ENCODE results near the gene PDE2A.

Gene PDE2A

DNA sequence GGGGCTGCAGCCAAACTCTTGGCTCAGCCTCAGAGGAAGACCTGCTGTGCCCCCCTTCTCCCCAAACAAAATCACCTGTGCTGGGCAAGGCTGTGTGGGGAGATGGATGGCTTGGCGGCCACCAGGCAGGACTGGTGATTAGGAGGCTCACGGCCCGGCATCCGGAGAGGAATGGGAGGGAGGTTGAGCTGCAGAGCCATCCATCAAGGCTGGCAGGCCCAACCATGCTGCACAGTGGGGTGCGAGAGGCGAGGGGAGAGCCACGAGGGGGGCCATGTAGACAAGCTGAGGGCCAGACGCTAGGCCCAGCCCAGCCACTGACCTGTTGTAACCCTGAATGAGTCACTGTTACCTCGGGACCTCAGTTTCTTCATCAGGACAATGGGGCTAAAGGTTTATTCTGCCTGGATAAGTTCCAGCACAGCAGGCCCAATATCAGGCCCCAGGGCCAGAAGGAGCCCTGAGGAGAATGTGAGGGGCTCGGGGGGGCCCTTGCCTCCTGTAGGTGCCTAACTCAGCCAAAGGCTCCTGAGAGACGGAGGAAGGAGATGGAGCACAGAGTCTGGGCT, 18.2 kb downstream of the PDE2A start:
- DNase-seq (ENCODE audit: low spot score) = no peak

GRCh38 chr11:72655014-72655413, 19.2 kb downstream of the PDE2A start:
- DNase-seq (ENCODE audit: low spot score) = no peak

- no peak for DNase-seq (ENCODE audit: low spot score)
Measured at GRCh38 chr11:72653649-72654048, 20.6 kb downstream of the PDE2A start.

GRCh38 chr11:72652873-72653630, 21.2 kb downstream of the PDE2A start:
- DNase-seq (ENCODE audit: low spot score) = no peak

GRCh38 chr11:72652133-72652532, 22.1 kb downstream of the PDE2A start:
- no peak for DNase-seq (ENCODE audit: low spot score)

GRCh38 chr11:72649215-72649976, 24.8 kb downstream of the PDE2A start:
- no peak for DNase-seq (ENCODE audit: low spot score)

DNA sequence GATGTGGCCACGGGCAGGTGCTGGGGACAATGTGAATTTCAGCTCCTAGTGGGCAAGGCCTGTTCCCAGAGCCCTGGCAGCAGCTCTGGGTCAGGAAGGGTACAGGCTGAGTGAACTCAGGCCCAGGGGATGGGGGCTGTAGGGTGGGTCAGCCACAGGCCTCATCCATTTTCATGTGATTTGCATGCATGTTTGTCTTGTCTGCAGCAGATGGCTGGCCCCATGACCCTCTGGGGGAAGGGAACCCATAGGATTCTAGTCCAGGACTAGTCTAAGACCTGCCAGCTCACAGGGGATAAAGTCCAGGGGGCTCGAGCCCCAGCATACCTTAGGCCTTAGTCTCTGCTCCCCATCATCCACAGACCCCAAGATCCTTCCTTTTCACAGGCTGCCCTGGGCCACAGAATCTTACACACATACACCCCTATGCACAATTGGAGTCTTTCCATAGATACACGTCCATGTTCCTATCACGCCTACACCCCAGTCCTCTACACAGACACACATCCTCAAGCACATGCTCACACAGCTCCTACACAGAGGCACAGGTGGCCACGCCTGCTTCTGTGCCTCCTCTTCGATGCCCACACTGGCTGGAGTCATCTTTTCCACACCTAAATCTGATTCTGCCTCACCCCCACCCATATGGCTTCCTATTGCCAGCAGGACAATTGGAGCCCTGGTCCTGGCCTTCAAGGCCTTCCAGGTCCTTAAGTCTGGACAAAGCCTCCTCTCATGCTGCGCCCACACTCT, 25.7 kb downstream of the PDE2A start:
- no peak for DNase-seq (ENCODE audit: low spot score)

DNA sequence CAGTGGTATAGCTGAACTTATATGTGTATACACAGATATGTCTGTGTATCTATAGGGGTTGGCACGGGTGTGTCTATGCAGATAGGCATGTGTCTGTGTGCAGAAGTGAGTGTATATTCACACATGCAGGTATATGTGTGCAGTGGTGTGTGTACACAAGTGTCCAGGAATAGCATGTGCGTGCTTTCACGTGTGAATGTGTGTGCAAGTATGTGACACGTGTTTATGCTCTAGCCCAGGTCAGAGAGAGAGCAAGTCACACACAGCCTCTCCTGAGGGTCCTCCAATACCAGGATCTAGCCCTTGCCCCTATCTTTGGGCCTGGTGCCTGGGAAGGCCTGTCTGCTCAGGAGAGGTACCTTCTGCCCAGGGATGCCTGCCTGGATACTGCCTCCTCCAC, 26.3 kb downstream of the PDE2A start:
- DNase-seq (ENCODE audit: low spot score) = no peak

- no peak for DNase-seq (ENCODE audit: low spot score)
Measured at GRCh38 chr11:72646472-72646871, 27.8 kb downstream of the PDE2A start.

DNA sequence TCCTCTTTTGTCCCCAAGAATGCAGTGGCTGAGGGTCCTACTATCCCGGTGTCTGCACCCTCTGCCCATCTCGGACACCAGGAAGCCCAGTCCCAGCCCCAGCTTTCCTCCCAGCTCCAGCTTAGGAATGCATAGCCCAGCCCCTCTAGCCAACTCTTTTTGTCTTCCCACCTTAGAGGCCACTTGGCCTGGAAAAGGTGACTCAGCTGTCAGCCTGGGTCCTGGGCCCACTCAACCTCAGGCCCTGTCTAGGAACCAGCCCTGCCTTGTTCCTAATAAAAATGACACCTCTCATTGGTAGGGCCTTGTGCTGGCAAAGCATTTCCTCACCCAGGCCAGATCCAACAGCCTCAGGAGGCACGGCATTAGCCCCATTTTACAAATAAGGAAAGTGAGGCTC, 28.2 kb downstream of the PDE2A start:
- DNase-seq (ENCODE audit: low spot score) = no peak

- DNase-seq (ENCODE audit: low spot score) = peak; percentile 28
Measured at GRCh38 chr11:72643547-72643946, 30.7 kb downstream of the PDE2A start.

GRCh38 chr11:72642884-72643522, 31.2 kb downstream of the PDE2A start:
- peak; percentile 92 for DNase-seq (ENCODE audit: low spot score)

GRCh38 chr11:72642043-72642883, 32.0 kb downstream of the PDE2A start:
- peak; percentile 80 for DNase-seq (ENCODE audit: low spot score)

DNA sequence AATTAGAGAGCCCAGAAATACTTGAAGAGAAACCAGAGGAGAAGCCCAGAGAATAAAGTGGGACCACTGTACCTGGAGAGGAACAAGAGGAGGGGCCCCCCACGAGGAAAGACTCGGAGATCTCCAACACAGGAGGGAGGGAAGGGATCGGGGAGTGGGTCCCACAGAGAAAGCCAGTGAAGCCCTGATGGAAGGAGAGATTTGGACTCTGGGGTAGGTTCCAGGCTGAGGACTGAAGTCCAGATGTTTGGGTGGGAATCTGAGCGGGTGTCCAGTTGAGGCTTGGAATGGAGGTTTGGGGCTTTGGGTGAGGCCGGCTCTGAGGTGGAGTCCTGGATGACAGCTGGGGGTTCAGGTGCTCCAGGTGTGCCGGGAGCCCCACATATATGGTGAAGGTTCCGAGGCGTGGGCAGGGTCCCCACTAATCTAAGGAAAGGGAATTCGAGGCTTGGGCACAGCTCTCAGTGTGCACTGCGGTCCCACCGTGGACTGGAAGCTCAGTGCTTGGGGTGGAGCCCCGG, 32.6 kb downstream of the PDE2A start:
- DNase-seq (ENCODE audit: low spot score) = no peak

DNA sequence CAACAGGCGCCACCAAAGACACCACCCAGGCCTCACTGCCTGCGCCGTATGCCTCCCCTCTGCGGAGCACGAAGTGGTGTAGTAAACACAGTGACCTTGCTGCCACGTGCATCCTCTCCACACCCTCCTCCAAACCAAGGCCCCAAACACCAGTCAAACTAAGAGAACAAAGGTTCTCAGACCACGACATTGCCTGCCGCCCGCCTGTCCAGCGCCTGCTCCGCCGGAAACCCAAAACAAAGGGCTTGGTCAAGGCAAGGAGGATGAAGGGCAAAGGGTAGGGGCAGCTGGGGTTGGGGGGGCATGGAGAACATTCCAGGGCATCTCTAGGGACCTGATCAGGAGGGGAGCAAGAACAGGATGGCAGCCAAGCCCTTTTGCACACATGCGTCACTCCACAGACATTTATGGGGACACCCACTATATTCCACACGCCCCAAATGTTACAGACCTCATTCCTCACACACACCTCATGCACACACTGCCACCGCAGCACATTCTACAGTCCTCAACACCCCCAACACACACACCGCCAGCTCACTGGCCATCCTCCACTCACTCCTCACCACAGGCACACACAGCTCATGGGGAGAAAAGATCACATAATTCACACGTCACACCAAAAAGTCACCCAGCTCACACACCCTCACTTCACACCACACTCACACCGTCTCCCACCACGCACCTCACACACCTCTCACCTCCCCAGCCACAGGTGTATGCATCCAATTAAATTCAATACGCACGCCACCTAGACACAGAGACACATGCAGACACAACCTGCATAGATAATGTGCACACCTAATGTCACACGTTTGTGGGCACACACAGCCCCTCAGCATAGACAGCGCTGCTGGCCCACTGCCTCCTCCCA, 34.5 kb downstream of the PDE2A start:
- no peak for DNase-seq (ENCODE audit: low spot score)

GRCh38 chr11:72637926-72638325, 36.3 kb downstream of the PDE2A start:
- DNase-seq (ENCODE audit: low spot score) = no peak

- DNase-seq (ENCODE audit: low spot score) = no peak
Measured at GRCh38 chr11:72637198-72637597, 37.0 kb downstream of the PDE2A start.

DNA sequence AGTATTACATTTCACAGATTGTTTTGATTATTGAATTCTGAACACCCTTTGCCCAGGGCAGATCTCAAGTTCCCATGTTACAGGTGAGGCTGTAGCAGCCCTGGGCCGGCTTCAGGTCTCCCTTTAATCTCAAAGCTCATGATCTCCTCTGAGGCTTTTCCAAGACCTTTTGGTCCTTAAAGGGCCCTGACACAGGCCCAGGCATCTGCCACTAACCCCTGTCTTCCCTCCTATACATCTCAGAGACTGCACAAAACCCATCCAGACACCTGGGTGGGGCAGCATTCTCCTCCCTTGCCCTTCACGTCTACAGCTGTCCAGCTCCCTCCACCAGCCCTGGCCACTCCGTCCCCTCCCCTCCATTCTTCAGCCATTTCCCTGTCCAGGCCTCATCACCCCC, 37.8 kb downstream of the PDE2A start:
- DNase-seq (ENCODE audit: low spot score) = no peak

DNA sequence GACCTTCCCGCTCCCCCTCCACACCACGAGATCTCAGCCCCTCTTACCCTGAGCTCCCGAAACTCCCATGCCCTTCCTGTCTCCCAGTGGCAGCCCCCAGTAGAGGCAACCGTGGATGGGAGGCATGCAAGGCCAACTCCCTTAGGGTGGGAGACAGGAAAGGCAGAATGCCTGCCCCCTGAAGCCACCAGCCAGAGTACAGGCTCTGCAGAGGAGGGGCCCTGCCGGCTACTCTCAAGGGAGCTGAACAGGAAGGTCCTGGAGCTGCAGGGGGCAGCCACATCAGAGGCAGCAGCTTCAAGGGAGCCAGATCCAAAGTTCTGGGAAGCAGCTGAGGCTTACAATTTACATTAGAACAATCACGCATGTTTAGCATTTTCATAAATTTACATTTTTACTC, 38.3 kb downstream of the PDE2A start:
- no peak for DNase-seq (ENCODE audit: low spot score)
